Activated gamma-delta T cell (primary cell): Measurements from ENCODE around the gene CRYGS.
"Not testable (repeated sequence)": the region's sequence is repeated elsewhere in the genome, so short reads cannot be mapped to it uniquely, and the experiment has no call there.

ENCODE experiments used
- DNase-seq: peaks from one replicate; lab custom pipeline; 2025; lab: John Stamatoyannopoulos, UW
- total RNA-seq, 2 donors: gene quantifications; one replicate each; lab custom pipeline; 2026; lab: John Stamatoyannopoulos, UW

CRYGS gene
- total RNA-seq: 8.5 to 11.3 reads per million in 2 donors

- no peak for DNase-seq
Measured at GRCh38 chr3:186544281-186544680, at the start of gene CRYGS. TSS of gene CRYGS (minus strand) at chr3:186544380. CDS start at chr3:186544326, 54 bp downstream.

- no peak for DNase-seq
Measured at GRCh38 chr3:186593862-186594261, 49.7 kb upstream of the CRYGS start.

GRCh38 chr3:186592682-186593081 is 48.5 kb upstream of the CRYGS start:
- no peak for DNase-seq

- DNase-seq: no peak
Measured at GRCh38 chr3:186590580-186591295, 46.6 kb upstream of the CRYGS start.

GRCh38 chr3:186589856-186590579 is 45.8 kb upstream of the CRYGS start:
- DNase-seq: no peak

GRCh38 chr3:186589121-186589520 is 44.9 kb upstream of the CRYGS start:
- no peak for DNase-seq

- DNase-seq: no peak
Measured at GRCh38 chr3:186588632-186589031, 44.5 kb upstream of the CRYGS start.

- no peak for DNase-seq
Measured at GRCh38 chr3:186587183-186587582, 43.0 kb upstream of the CRYGS start.

- DNase-seq: not testable (repeated sequence)
Measured at GRCh38 chr3:186586245-186586644, 42.1 kb upstream of the CRYGS start.

- DNase-seq: no peak
Measured at GRCh38 chr3:186583831-186584230, 39.7 kb upstream of the CRYGS start.

GRCh38 chr3:186582541-186582940 is 38.4 kb upstream of the CRYGS start:
- DNase-seq: no peak

GRCh38 chr3:186580785-186581184 is 36.6 kb upstream of the CRYGS start:
- no peak for DNase-seq

- DNase-seq: no peak
Measured at GRCh38 chr3:186577521-186577920, 33.3 kb upstream of the CRYGS start.

GRCh38 chr3:186571644-186572013 is 27.4 kb upstream of the CRYGS start:
- DNase-seq: no peak

GRCh38 chr3:186570941-186571643 is 26.9 kb upstream of the CRYGS start:
- no peak for DNase-seq

- peak; percentile 90 for DNase-seq
Measured at GRCh38 chr3:186570096-186570940, 26.1 kb upstream of the CRYGS start, which contains the start of gene DNAJB11. TSS of gene DNAJB11 (plus strand) at chr3:186570720. CDS start at chr3:186570898, 178 bp downstream.

- no peak for DNase-seq
Measured at GRCh38 chr3:186569779-186570095, 25.6 kb upstream of the CRYGS start.

- DNase-seq: not testable (repeated sequence)
Measured at GRCh38 chr3:186569361-186569760, 25.2 kb upstream of the CRYGS start.

- DNase-seq: peak; percentile 95
Measured at GRCh38 chr3:186567072-186567921, 23.1 kb upstream of the CRYGS start, which contains the start of gene TBCCD1. TSS of gene TBCCD1 (minus strand) at chr3:186567339. CDS start at chr3:186564329, 3,010 bp downstream.

GRCh38 chr3:186566772-186567071 is 22.5 kb upstream of the CRYGS start:
- DNase-seq: no peak

GRCh38 chr3:186564586-186564985 is 20.4 kb upstream of the CRYGS start:
- no peak for DNase-seq
